Heart right ventricle (tissue), 16 donors: ENCODE measurements around the gene MAP2K1. TPM values are rescaled to one million over a fixed set of nuclear protein-coding genes. Genes with fewer than 3 reads are reported as not detected.

Experiments used
- ATAC-seq, 8 donors: fragments of 200-7000 bp; cut with Tn5 transposase; one replicate each; pipeline ENCODE4 v1.9.1; 2020; ENCODE audit warnings: mild to moderate bottlenecking in 8 of 8, moderate library complexity in 8 of 8, moderate number of reproducible peaks in 1 of 8
- DNase-seq, 2 donors: peaks; one replicate each; pipeline ENCODE4 v3.0.0-alpha.2; 2020
- H3K27ac ChIP-seq, 10 donors: fragments of 200-600 bp; sonication (generic) in 2 of 10; one replicate each; pipeline versions ENCODE4 v1.5.0 to v1.8.0; 2020 to 2022; ENCODE audit warnings: mild to moderate bottlenecking in 3 of 10
- H3K27me3 ChIP-seq, 7 donors: fragments of 200-600 bp; one replicate each; pipeline ENCODE4 v1.8.0; 2021 to 2022; ENCODE audit warnings: mild to moderate bottlenecking in 2 of 7
- H3K36me3 ChIP-seq, 9 donors: fragments of 200-600 bp; sonication (generic) in 1 of 9; one replicate each; pipeline versions ENCODE4 v1.5.0 to v1.8.0; 2020 to 2022; ENCODE audit warnings: mild to moderate bottlenecking in 2 of 9
- H3K4me1 ChIP-seq, 9 donors: fragments of 200-600 bp; sonication (generic) in 1 of 9; one replicate each; pipeline versions ENCODE4 v1.5.0 to v1.8.0; 2020 to 2022; ENCODE audit warnings: mild to moderate bottlenecking in 4 of 9
- H3K4me3 ChIP-seq, 10 donors: fragments of 200-600 bp; sonication (generic) in 2 of 10; one replicate each; pipeline versions ENCODE4 v1.5.0 to v1.8.0; 2020 to 2022; ENCODE audit warnings: mild to moderate bottlenecking in 7 of 10, moderate library complexity in 2 of 10
- H3K9me3 ChIP-seq, 11 donors: fragments of 200-600 bp in 10 of 11; sonication (generic) in 2 of 11; one replicate each; pipeline versions ENCODE4 v1.5.0 to v1.8.0; 2013 to 2022; ENCODE audit warnings: mild to moderate bottlenecking in 2 of 11, control low read depth in 1 of 11, moderate library complexity in 1 of 11
- CTCF ChIP-seq, 9 donors: fragments of 200-600 bp; sonication (generic) in 2 of 9; IDR thresholded peaks; one replicate each; pipeline versions ENCODE4 v1.5.0 to v1.8.0; 2021 to 2022; ENCODE audit warnings: antibody characterized with exemption in 9 of 9, mild to moderate bottlenecking in 5 of 9, moderate library complexity in 1 of 9
- WGBS, 2 donors: extraction: QIAGEN DNeasy Blood & Tissue Kit; methylation state at CpG; one replicate each; pipeline ENCODE4 v1.1.7; 2013; ENCODE audit warnings: inconsistent platforms in 1 of 2; 5-methylcytosine and 5-hydroxymethylcytosine counted together
- intact Hi-C, 10 donors: fragments of 100-400 bp; cut with DNase I; formaldehyde crosslinking; loops; one replicate each; pipeline versions ENCODE4 v1.11.1 to v1.14.2; 2022
- polyA plus RNA-seq, 2 donors: library from polyadenylated mRNA; stranded (reverse); fragments of 200-250 nt; gene quantifications; one replicate each; pipeline ENCODE4 v1.2.3, GENCODE V29; 2013
- total RNA-seq, 10 donors: library from RNA; stranded (reverse); fragmentation: NEBNext Ultra II Directional in 3 of 10; extraction: Animal tissue kit (Norgen Biotek cat#: 25700) in 3 of 10; gene quantifications; one replicate each; pipeline versions ENCODE4 v1.2.1 to v1.2.4, GENCODE V29; 2021 to 2023
- donor health status: Arrhythmogenic right ventricular cardiomyopathy.
- donor health status: ischemic (EF 13 %, LVEDD 7.1; RV severe dilation, severe dysfunction).
- donor health status: healthy with polysubstance abuse.
- donor health status: DM: no; HTN: yes; CAD: no.
- donor health status: DM: no; HTN: no; CAD: no.
- donor health status: ischemic (EF 25% LVEDD 6.9; RV normal size, moderate dysfunction).
- donor health status: ischemic (EF 25% LVEDD 5.7; RV mildly dilated, moderate dysfunction).
- donor health status: healthy.
- donor health status: DM: yes; HTN: yes; CAD: no.
- donor health status: Ischemic cardiomyopathy.
- donor health status: ischemic (EF 35%, LVEDD 5.7; RV mildly dilated, moderate dysfunction).
- donor health status: nonischemic (EF 11% LVEDD 7.7; RV severe dilation, severe dysfunction).
- donor health status: DM: yes; HTN: yes; CAD: no.
- donor health status: PGD.
- donor health status: ischemic (EF 29% LVEDD 5.4; RV normal size, mild dysfunction).
- donor health status: nonischemic (EF 23%, LVEDD 6.1; RV moderate dilation, normal function).

The MAP2K1 gene
- total and polyA plus RNA-seq, 12 donors = 7.5 to 106 (median 44.7) TPM

- DNase-seq = no peak
- 91 to 93% methylated on average over 9 of the region's 9 CpGs for WGBS, 2 donors
- H3K36me3 ChIP-seq = no peaks in the 10 kb centered on the region
- no peak overlapping the region for H3K27ac ChIP-seq
- ATAC-seq = no peak
- intact Hi-C loops = no loop called here
- TF ChIP-seq CTCF (IDR thresholded peaks at IDR 0.05) = no peak
- no peaks in the 10 kb centered on the region for H3K27me3 ChIP-seq
- H3K4me3 ChIP-seq = no peak overlapping the region
- peaks cover 0 to 19% (median 4%) of the 10 kb centered on the region in 9 donors for H3K4me1 ChIP-seq
- peaks cover 0 to 10% (median 0%) of the 10 kb centered on the region in 11 donors for H3K9me3 ChIP-seq
These were observed 38.4 kb downstream of the MAP2K1 start for GRCh38 chr15:66424963-66425612.

DNA sequence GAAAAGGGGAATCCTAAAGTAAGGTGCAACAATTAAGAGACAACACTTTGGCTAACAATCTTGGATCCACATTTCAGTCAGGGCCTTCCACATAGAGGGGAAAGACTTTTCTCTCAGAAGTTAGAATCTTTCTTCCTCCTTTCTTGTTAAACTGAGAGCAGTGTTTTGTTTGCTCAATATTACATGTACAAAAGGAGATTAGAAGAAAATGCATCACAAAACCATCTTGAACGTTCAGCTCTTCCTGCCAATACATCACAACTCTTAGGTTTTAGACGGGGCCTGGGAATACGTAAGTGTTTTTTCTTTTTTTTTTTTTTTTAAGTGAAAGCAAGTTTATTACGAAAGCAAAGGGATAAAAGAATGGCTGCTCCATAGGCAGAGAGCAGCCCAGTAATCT lies 39.1 kb downstream of the MAP2K1 start:
- WGBS, 2 donors = 85 to 90% methylated on average over 4 of the region's 4 CpGs
- Histone ChIP-seq H3K36me3 (no peaks in the 10 kb centered on the region), H3K9me3 (peaks cover 0 to 10% (median 0%) of the 10 kb centered on the region in 11 donors), H3K27ac (no peak overlapping the region), H3K27me3 (no peaks in the 10 kb centered on the region), H3K4me1 (peaks cover 0 to 24% (median 5%) of the 10 kb centered on the region in 9 donors), H3K4me3 (no peak overlapping the region)
- DNase-seq (no peak), ATAC-seq (no peak)
- TF ChIP-seq CTCF (IDR thresholded peaks at IDR 0.05) = no peak
- intact Hi-C loops = no loop called here

GRCh38 chr15:66429117-66429516 lies 42.4 kb downstream of the MAP2K1 start:
- ATAC-seq = peak in 1 of 8 donors; percentile 16
- no peak overlapping the region for H3K4me3 ChIP-seq
- intact Hi-C loops = no loop called here
- H3K27ac ChIP-seq = peak overlapping the region in 1 of 10 donors; percentile 32
- H3K9me3 ChIP-seq = peaks cover 0 to 5% (median 0%) of the 10 kb centered on the region in 11 donors
- no peak for DNase-seq
- TF ChIP-seq CTCF (IDR thresholded peaks at IDR 0.05) = no peak
- 90 to 94% methylated on average over 4 of the region's 4 CpGs for WGBS, 2 donors
- no peaks in the 10 kb centered on the region for H3K36me3 ChIP-seq
- no peaks in the 10 kb centered on the region for H3K27me3 ChIP-seq
- H3K4me1 ChIP-seq = peaks cover 0 to 28% (median 3%) of the 10 kb centered on the region in 9 donors

DNA sequence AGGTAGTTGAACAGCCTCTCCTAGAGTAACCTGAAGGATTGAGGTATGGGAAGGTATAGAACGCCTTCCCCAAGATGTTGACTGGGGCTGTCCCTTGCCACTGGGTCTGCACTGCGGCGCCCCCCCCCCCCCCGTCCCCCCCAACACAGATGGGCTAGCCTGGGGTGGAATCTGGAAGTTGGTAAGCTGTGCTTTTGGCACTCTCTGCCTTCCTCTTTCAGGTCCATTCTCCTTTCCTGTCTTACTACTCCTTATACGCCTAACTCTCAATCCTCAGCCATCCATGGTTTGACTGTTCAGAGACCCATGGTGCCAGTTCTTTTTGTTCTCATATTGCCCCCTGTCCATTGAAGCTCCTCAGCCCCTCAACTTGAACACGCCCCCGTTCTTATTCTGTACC lies 42.8 kb downstream of the MAP2K1 start:
- Histone ChIP-seq H3K27me3 (no peaks in the 10 kb centered on the region), H3K4me1 (peaks cover 0 to 28% (median 3%) of the 10 kb centered on the region in 9 donors), H3K27ac (no peak overlapping the region), H3K9me3 (peaks cover 0 to under 1% (median 0%) of the 10 kb centered on the region in 11 donors), H3K4me3 (no peak overlapping the region), H3K36me3 (no peaks in the 10 kb centered on the region)
- DNase-seq (no peak), ATAC-seq (no peak)
- TF ChIP-seq CTCF (IDR thresholded peaks at IDR 0.05) = no peak
- intact Hi-C loops = no loop called here
- 91 to 97% methylated on average over 5 to 7 of the region's 7 CpGs for WGBS, 2 donors
